Activated naive CD4-positive, alpha-beta T cell treated with anti-CD3 and anti-CD28 coated beads, Interleukin-2, amount 50 U/mL, for 16 hours (primary cell): ENCODE results near the gene TMEM138.
"Not testable (repeated sequence)": the region's sequence is repeated elsewhere in the genome, so short reads cannot be mapped to it uniquely, and the experiment has no call there.

Source experiments
- DNase-seq: peaks from one replicate; pipeline ENCODE4 v3.0.0-alpha.2; 2020

TMEM138 gene

DNA sequence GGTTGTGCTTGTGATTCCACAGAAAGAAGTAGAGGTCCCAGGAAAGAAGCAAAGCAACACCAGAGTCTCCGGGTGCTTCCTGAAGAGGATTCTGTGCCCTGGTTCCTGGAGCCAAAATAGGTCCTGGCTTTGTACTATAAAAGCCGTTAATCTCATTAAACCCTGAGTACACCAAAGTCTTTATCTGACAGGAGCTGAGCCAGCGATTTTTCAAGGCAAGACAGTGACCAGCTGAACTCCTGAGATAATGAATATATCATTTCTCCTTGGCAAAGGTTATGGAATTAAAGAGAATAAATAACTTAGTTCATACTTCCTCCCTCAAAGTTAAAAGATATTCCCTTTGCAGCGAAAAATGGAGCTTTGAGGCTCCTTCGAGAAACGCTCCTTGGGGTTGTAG lies 5.2 kb downstream of the TMEM138 start:
- no peak for DNase-seq

DNA sequence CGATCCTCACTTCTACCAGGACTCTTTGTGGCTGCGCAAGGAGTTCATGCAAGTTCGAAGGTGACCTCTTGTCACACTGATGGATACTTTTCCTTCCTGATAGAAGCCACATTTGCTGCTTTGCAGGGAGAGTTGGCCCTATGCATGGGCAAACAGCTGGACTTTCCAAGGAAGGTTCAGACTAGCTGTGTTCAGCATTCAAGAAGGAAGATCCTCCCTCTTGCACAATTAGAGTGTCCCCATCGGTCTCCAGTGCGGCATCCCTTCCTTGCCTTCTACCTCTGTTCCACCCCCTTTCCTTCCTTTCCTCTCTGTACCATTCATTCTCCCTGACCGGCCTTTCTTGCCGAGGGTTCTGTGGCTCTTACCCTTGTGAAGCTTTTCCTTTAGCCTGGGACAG lies 6.5 kb downstream of the TMEM138 start:
- DNase-seq = no peak

GRCh38 chr11:61369372-61370348 lies 7.5 kb downstream of the TMEM138 start:
- DNase-seq = no peak

GRCh38 chr11:61370349-61371005 lies 8.3 kb downstream of the TMEM138 start:
- DNase-seq = no peak

DNA sequence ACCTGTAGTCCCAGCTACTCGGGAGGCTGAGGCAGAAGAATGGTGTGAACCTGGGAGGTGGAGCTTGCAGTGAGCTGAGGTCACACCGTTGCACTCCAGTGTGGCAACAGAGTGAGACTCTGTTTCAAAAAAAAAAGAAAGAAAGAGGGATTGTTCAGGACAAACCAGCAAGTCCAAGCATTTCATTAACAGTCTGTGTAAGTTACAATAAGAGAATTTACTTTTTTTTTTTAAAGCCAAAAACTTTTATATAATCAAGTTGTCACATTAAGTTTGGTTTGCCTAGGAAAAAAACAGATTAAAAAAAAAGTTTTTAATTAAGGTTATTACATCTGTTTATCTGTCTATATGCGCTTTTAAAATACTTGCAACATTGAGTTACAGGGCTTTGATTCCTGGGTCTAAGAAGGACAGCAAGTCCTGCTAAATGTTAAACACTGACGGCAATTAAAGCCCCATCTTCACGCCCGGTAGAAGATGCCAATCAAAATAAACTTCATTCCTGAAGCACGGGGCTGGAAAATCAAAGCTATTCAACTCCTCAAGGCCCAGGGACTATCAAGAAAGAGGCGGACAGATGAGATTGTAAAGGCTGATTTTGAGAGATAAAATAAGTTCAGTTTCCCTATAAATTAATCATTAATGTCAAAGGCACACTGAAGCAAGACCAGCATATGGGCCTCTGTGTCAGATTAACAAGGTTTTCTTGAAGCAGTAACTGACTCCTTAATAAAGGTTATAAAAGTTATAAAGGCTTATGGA lies 10.7 kb downstream of the TMEM138 start:
- no peak for DNase-seq

DNA sequence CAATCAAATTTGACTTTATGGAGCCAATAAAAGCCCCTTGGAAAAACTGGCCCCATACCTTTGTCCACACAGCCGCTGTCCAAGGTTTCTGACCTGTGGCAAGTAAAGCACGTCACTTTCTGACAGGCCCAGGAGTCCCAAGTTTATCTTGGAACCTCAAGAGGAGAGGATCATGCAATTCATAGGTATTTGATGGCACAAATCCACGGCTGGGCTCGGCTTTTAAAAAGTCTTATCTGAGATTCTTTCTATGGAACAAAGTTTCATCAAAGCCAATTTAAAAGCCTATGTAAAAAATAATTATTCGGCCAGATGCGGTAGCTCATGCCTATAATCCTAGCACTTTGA lies 13.6 kb downstream of the TMEM138 start:
- no peak for DNase-seq

DNA sequence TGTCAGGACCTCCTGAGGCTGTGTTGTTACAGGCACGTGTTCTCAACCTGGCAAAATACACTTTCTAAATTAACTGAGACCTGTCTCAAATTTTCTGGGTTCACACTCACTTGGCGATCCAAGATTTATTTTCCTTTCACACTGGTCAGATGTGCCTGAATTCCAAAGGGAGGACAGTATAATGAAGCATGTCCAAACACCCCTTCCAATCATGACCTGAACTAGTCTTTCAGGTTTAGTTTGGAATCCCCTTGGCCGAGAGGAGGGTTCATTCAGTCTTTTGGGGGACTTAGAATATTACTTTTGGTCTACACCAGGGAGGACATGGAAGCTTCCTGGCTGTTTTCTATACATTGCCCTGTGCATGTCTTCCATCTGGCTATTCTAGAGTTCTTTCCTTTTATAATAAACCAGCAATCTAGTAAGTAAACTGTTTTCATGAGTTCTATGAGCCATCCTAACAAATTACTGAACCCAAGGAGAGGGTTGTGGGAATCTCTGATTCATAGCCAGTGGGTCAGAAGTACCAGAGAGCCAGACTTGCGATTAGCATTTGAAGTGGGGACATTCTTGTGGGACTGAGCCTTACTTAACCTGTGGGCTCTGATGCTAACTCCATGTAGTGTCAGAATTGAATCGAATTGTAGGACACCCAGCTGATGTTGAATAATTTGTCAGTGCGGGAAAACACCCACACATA lies 15.4 kb downstream of the TMEM138 start:
- no peak for DNase-seq

GRCh38 chr11:61378713-61379313 lies 16.6 kb downstream of the TMEM138 start:
- no peak for DNase-seq

DNA sequence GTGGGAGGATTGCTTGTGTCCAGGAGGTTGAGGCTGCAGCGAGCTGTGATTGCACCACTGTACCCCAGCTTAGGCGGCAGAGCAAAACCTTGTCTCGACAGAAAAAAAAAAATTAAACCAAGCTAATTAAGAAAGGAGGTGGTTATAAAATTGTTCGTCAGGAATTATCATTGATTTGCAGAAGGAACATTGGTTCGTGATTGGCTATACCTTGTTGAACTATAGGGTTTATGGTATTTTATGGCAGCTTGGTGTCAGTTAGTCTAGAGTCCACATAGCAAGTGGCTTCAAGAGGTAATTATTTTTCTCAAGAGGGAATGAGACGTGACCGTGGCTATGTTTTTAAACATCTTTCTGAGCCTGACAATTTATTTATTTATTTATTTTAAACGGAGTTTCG lies 18.7 kb downstream of the TMEM138 start:
- no peak for DNase-seq

DNA sequence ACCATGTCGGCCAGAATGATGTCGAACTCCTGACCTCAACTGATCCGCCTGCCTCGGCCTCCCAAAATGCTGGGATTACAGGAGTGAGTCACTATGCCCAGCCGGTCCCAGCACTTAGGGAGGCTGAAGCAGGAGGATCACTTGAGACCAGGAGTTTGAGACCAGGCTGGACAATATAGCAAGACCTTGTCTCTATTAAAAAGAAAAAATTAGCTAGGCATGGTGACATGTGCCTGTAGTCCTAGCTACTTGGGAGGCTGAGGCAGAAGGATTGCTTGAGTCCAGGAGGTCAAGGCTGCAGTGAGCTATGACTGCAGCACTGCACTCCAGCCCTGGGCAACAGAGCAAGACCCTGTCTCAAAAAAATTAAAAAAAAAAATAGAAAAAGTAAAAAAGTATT lies 21.7 kb downstream of the TMEM138 start:
- DNase-seq = not testable (repeated sequence)

GRCh38 chr11:61384271-61385242 lies 22.4 kb downstream of the TMEM138 start:
- no peak for DNase-seq

DNA sequence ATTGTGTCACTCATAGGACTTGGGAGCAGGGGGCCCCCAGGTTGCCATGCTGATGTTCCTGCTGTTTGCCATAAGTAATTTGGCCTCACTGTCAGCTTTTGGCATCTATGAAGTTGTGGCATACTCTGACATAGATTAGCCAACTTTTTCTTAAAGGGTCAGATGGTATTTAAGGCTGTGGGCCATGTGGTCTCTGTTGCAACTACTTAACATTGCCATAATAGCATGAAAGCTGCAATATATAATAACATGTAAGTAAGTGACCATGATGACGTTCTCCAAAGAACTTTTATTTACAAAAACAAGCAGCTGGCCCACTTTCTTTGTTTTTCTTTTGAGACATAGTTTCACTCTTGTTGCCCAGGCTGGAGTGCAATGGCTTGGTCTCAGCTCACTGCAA lies 28.0 kb downstream of the TMEM138 start:
- no peak for DNase-seq

- DNase-seq = no peak
These were observed 30.9 kb downstream of the TMEM138 start for GRCh38 chr11:61392981-61393595.

- no peak for DNase-seq
These were observed 39.0 kb downstream of the TMEM138 start for GRCh38 chr11:61401173-61401572.

DNA sequence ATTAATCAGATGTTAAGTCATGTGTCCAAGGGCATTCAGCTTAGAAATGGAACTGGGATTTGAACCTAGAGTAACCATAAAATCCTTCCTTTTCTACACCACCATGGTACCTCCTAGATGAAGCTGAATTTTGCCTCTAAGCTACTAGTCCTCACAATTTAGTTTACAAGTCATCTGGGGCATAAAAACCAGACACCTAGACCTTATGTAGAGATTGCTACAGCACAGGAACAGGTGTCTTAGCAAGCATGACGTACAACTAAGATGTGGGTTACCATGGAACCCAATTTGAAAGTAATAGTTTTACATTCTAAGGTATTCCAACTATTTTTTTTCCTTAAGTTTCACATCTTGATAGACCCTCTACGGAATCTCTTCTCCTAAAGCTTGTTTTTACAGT lies 39.4 kb downstream of the TMEM138 start:
- no peak for DNase-seq

DNA sequence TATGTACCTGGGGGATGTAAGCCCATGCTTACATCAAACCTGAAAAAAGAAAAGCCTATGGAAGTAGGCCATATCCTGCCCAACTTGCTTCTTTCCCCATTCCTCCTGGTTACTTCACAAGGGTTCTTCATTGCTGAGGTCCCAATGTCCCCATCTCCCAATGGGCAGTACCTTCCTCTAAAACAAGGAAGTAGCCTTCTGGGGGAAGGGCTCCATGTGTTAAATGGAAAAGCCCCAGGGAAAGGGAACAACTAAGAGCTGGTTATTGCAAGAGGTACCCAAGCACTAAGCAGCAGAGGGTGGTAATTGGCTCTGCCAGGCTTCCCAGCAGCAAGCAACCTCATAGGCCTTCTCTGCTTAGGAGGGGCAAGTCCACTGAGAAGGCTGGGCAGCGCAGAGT lies 41.5 kb downstream of the TMEM138 start:
- no peak for DNase-seq

- DNase-seq = no peak
These were observed 41.9 kb downstream of the TMEM138 start for GRCh38 chr11:61404103-61404502.

DNA sequence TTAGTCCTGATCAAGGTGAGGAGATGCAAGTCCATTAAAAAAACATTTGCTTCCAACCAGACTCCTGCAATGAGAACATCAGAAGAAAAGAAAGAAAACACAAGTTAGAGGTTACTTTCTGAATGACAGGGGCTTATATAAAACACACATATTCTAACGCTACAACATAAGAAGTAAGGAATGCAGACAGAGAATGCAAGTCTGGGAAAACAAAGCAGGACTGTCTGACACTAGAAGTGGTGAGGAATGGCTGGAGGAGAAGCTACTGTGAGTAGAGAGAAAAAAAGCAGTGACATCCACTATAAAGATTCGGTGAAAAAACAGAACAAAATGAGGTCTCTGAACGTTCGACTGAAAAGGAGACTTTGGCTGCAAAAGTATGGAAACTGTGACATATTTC lies 42.5 kb downstream of the TMEM138 start:
- no peak for DNase-seq

DNA sequence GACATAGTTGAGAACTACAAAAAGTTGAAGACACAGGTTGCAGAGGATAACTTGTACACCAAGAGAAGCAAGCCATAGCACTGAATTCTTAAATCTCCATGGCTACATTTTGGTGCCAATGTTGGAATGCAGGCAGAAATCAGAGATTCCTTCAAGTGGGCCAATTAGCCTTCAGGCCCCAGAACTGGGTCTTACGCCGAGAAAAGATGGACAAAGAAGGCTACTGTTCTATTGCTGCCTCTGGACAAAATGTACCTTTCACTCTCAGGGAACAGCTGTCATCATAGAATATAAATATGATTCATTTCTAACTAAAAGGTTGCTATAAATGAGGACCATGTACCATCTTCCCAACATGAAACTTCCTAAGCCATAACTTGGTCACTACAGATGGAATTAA lies 43.9 kb downstream of the TMEM138 start:
- DNase-seq = no peak

- no peak for DNase-seq
These were observed 45.0 kb downstream of the TMEM138 start for GRCh38 chr11:61406991-61407728.
